Neural cell (in vitro differentiated cells): Measurements from ENCODE around the gene NUCB1. TPM values are rescaled to one million over a fixed set of nuclear protein-coding genes. Genes with fewer than 3 reads are reported as not detected.

Source experiments
- H2AFZ ChIP-seq: fragments of 200-600, 300-800 bp; sonication (generic), shearing (Covaris generic); 2 replicates; pipeline ENCODE4 v1.6.0; 2014; ENCODE audit warnings: low read depth, mild to moderate bottlenecking, antibody characterized with exemption, low read length, moderate library complexity
- H3F3A ChIP-seq: fragments of 200-600 bp; shearing (Covaris generic); 2 replicates; pipeline ENCODE4 v1.6.1; 2016; ENCODE audit warnings: mild to moderate bottlenecking, moderate library complexity, mixed read lengths, antibody characterized with exemption, low read length; ENCODE audit not compliant: insufficient read depth, poor library complexity, severe bottlenecking
- H3K27ac ChIP-seq: fragments of 200-600, 300-800 bp; sonication (generic), shearing (Covaris generic); 2 replicates; pipeline ENCODE4 v1.5.1; 2014; ENCODE audit warnings: mild to moderate bottlenecking, low read length, moderate library complexity
- H3K27me3 ChIP-seq: fragments of 300-800, 200-600 bp; sonication (generic), shearing (Covaris generic); 2 replicates; pipeline ENCODE4 v1.6.0; 2014; ENCODE audit warnings: mild to moderate bottlenecking, low read depth, low read length, moderate library complexity; ENCODE audit not compliant: insufficient read depth
- H3K36me3 ChIP-seq: fragments of 300-800, 200-600 bp; sonication (generic), shearing (Covaris generic); 2 replicates; pipeline ENCODE4 v1.5.1; 2014; ENCODE audit warnings: mild to moderate bottlenecking, antibody characterized with exemption, low read length, moderate library complexity; ENCODE audit not compliant: insufficient read depth
- H3K4me2 ChIP-seq: fragments of 300-800, 200-600 bp; sonication (generic), shearing (Covaris generic); 2 replicates; pipeline ENCODE4 v1.6.0; 2014; ENCODE audit warnings: mild to moderate bottlenecking, low read length
- H3K4me3 ChIP-seq: fragments of 300-800, 200-600 bp; sonication (generic), shearing (Covaris generic); 2 replicates; pipeline ENCODE4 v1.5.1; 2014; ENCODE audit warnings: mild to moderate bottlenecking, low read length, moderate library complexity
- H3K79me2 ChIP-seq: fragments of 200-600 bp; shearing (Covaris generic); replicated peaks from 2 replicates; pipeline ENCODE4 v1.6.0; 2014; ENCODE audit warnings: mild to moderate bottlenecking, low read length, moderate library complexity; ENCODE audit not compliant: insufficient read depth
- H3K9ac ChIP-seq: fragments of 300-800, 200-600 bp; sonication (generic), shearing (Covaris generic); 2 replicates; pipeline ENCODE4 v1.6.1; 2016; ENCODE audit warnings: mild to moderate bottlenecking, low read length, mixed read lengths
- H3K9me2 ChIP-seq: fragments of 200-600 bp; shearing (Covaris generic); 2 replicates; pipeline ENCODE4 v1.6.1; 2016; ENCODE audit warnings: mild to moderate bottlenecking, low read length, mixed read lengths; ENCODE audit not compliant: insufficient read depth
- H3K9me3 ChIP-seq: fragments of 200-600, 300-800 bp; sonication (generic), shearing (Covaris generic); 2 replicates; pipeline ENCODE4 v1.6.1; 2016; ENCODE audit warnings: mild to moderate bottlenecking, mixed run types, low read length, moderate library complexity, mixed read lengths
- H4K20me1 ChIP-seq: fragments of 200-600 bp; shearing (Covaris generic); 2 replicates; pipeline ENCODE4 v1.6.1; 2016; ENCODE audit warnings: mild to moderate bottlenecking, mixed run types; ENCODE audit not compliant: insufficient read depth
- CTCF ChIP-seq: fragments of 450-650 bp; IDR thresholded peaks from 2 replicates; pipeline ENCODE4 v1.5.1; 2014; ENCODE audit warnings: antibody characterized with exemption, mild to moderate bottlenecking, moderate library complexity; ENCODE audit not compliant: poor library complexity, severe bottlenecking
- EP300 ChIP-seq: fragments of 450-650 bp; conservative IDR thresholded peaks from 2 replicates; pipeline ENCODE4 v1.6.1; 2014; ENCODE audit warnings: antibody characterized with exemption, mild to moderate bottlenecking, moderate library complexity; ENCODE audit not compliant: poor library complexity, severe bottlenecking
- EZH2 ChIP-seq: fragments of 200-600, 300-800 bp; shearing (Covaris generic), sonication (generic); IDR thresholded peaks from 2 replicates; pipeline ENCODE4 v1.6.1; 2014; ENCODE audit warnings: antibody characterized with exemption, low read length, borderline replicate concordance, mild to moderate bottlenecking; ENCODE audit not compliant: insufficient read depth, poor library complexity, severe bottlenecking
- MXI1 ChIP-seq: fragments of 450-650 bp; conservative IDR thresholded peaks from 2 replicates; pipeline ENCODE4 v1.6.1; 2014; ENCODE audit warnings: antibody characterized with exemption, mild to moderate bottlenecking; ENCODE audit not compliant: poor library complexity, severe bottlenecking
- POLR2AphosphoS5 ChIP-seq: IDR thresholded peaks from 2 replicates; pipeline ENCODE4 v1.6.1; 2012
- RAD21 ChIP-seq: fragments of 450-650 bp; conservative IDR thresholded peaks from 2 replicates; pipeline ENCODE4 v1.6.1; 2014; ENCODE audit warnings: antibody characterized with exemption, mild to moderate bottlenecking, moderate library complexity
- REST ChIP-seq: IDR thresholded peaks from 2 replicates; pipeline ENCODE4 v1.6.1; 2012; ENCODE audit warnings: borderline replicate concordance
- SMC3 ChIP-seq: fragments of 450-650 bp; conservative IDR thresholded peaks from 2 replicates; pipeline ENCODE4 v1.6.1; 2014; ENCODE audit warnings: antibody characterized with exemption, mild to moderate bottlenecking, moderate library complexity; ENCODE audit not compliant: poor library complexity
- TAF1 ChIP-seq: IDR thresholded peaks from 2 replicates; pipeline ENCODE4 v1.6.1; 2012; ENCODE audit warnings: low read depth
- polyA plus RNA-seq: library from polyadenylated mRNA; depleted of rRNA; stranded (reverse); fragments of >200 nt; gene quantifications from 2 replicates; pipeline ENCODE4 v1.2.3, GENCODE V29; 2014

NUCB1 gene
- polyA plus RNA-seq, 1 donor from 2014 or later: 80.0 TPM

DNA sequence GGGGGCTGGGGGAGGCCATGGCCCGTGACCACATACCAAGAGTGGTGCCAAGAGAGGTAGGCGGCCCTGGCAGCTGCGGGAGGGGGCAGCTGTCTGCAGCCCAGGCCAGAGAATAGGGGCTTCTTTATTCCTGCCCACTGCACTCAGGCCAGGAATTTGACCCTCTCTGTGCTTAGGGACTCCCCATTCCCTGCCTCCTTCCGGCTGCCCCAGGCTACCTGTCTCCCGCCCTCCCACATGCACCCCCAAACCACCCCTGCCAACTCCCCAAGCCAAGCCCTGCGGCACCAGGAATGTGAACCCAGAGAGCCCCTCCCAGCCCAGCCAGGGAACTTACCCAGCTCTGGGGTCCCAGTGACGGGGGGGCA is 32.4 kb upstream of the NUCB1 start:
- Histone ChIP-seq H3K9me3 (no peaks in the 10 kb centered on the region), H2AFZ (no peak overlapping the region), H3K9ac (no peak overlapping the region), H3F3A (peaks cover 2% of the 10 kb centered on the region), H3K4me3 (no peak overlapping the region), H3K36me3 (no peaks in the 10 kb centered on the region), H3K27me3 (no peaks in the 10 kb centered on the region), H3K79me2 (peaks cover 4% of the 10 kb centered on the region), H4K20me1 (no peaks in the 10 kb centered on the region), H3K9me2 (no peaks in the 10 kb centered on the region), H3K27ac (no peak overlapping the region), H3K4me2 (no peak overlapping the region)
- TF ChIP-seq TAF1: no peak
- no peak for TF ChIP-seq EP300
- TF ChIP-seq RAD21: no peak
- TF ChIP-seq CTCF: no peak
- no peak for TF ChIP-seq SMC3
- TF ChIP-seq POLR2AphosphoS5: no peak
- no peak for TF ChIP-seq MXI1
- no peak for TF ChIP-seq EZH2
- TF ChIP-seq REST: no peak

DNA sequence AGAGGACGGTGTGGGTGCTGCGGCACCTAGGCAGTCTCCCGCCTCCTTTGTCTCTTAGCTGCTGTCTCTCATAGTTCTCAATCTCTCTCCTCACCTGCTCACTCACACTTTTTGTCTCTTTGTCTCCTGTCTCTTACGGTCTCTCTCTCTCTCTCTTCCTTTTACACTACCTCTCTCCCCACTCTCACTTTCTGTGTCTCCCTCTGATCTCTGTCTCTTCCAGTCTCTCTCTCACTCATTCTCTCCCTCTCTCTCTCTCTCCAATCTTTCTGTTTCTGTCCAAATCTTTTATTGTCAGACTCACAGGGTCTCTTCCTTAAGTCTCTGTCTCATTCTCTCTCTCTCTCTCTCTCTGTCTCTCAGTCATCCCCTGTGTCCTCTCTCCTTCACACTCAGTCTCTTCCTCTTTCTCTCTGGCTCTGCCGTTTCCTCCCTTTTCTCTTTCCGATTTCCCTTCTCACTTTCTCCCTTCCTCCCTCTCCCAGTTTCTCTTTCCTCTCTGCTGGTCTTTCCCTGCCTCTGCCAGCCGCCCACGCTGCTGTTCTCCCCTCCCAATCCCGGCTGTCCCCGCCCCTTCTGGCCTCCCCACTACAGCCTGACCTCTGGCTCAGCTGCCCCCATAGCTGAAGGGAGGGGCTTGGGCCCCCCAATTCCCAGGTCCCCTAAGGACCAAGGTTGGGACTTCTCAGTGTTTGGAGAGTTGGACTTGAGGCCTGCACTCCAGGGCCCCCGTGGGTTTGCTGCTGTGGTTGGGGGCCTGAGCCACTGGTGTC is 31.8 kb upstream of the NUCB1 start, which contains the start of gene PLEKHA4:
PLEKHA4 (minus strand) TSS at position 504 of the 773 bp plus-strand sequence. CDS start 997 bp downstream, outside the sequence.
- no peak within 1 kb of the TSS for H3K4me3 ChIP-seq
- no peak within 1 kb of the TSS for H3K4me2 ChIP-seq
- H3K36me3 ChIP-seq: no peaks in the 10 kb centered on the region
- TF ChIP-seq REST: no peak
- TF ChIP-seq EP300: no peak
- H3K9ac ChIP-seq: no peak within 1 kb of the TSS
- no peaks in the 10 kb centered on the region for H3K9me2 ChIP-seq
- H3K27me3 ChIP-seq: no peaks in the 10 kb centered on the region
- no peak within 1 kb of the TSS for H2AFZ ChIP-seq
- H4K20me1 ChIP-seq: no peaks in the 10 kb centered on the region
- H3F3A ChIP-seq: peaks cover 3% of the 10 kb centered on the region
- H3K9me3 ChIP-seq: no peaks in the 10 kb centered on the region
- peaks cover 10% of the 10 kb centered on the region for H3K79me2 ChIP-seq
- no peak within 1 kb of the TSS for H3K27ac ChIP-seq
